ENCODE data around the gene SESN3. TPM values are rescaled to one million over a fixed set of nuclear protein-coding genes. Genes with fewer than 3 reads are reported as not detected.
"Not testable (repeated sequence)": the region's sequence is repeated elsewhere in the genome, so short reads cannot be mapped to it uniquely, and the experiment has no call there.

The SESN3 gene
- polyA plus RNA-seq, 1 donor from 2014 or later = 11.1 TPM

- no peaks in the 10 kb centered on the region for H4K20me1 ChIP-seq (ENCODE audit: insufficient read depth)
- TF ChIP-seq SMC3 (conservative IDR thresholded peaks at IDR 0.05; ENCODE audit: poor library complexity) (no peak), CTCF (IDR thresholded peaks at IDR 0.05; ENCODE audit: poor library complexity, severe bottlenecking) (no peak), REST (IDR thresholded peaks at IDR 0.05; ENCODE audit: borderline replicate concordance) (no peak), EP300 (conservative IDR thresholded peaks at IDR 0.05; ENCODE audit: poor library complexity, severe bottlenecking) (no peak), EZH2 (IDR thresholded peaks at IDR 0.05; ENCODE audit: borderline replicate concordance, insufficient read depth, low read length, poor library complexity, severe bottlenecking) (no peak), MXI1 (conservative IDR thresholded peaks at IDR 0.05; ENCODE audit: poor library complexity, severe bottlenecking) (no peak), POLR2AphosphoS5 (IDR thresholded peaks at IDR 0.05) (no peak), RAD21 (conservative IDR thresholded peaks at IDR 0.05) (no peak), TAF1 (IDR thresholded peaks at IDR 0.05; ENCODE audit: low read depth) (no peak)
- no peak overlapping the region for H3K4me2 ChIP-seq (ENCODE audit: low read length)
- no peak overlapping the region for H2AFZ ChIP-seq (ENCODE audit: low read depth, low read length)
- no peaks in the 10 kb centered on the region for H3F3A ChIP-seq (ENCODE audit: insufficient read depth, low read length, poor library complexity, severe bottlenecking)
- H3K36me3 ChIP-seq (ENCODE audit: insufficient read depth, low read length) = no peaks in the 10 kb centered on the region
- no peaks in the 10 kb centered on the region for H3K9me2 ChIP-seq (ENCODE audit: insufficient read depth, low read length)
- H3K27ac ChIP-seq (ENCODE audit: low read length) = no peak overlapping the region
- H3K79me2 ChIP-seq (replicated peaks; ENCODE audit: insufficient read depth, low read length) = no peaks in the 10 kb centered on the region
- H3K9me3 ChIP-seq (ENCODE audit: low read length) = no peaks in the 10 kb centered on the region
- H3K9ac ChIP-seq (ENCODE audit: low read length) = no peak overlapping the region
- H3K27me3 ChIP-seq (ENCODE audit: insufficient read depth, low read depth, low read length) = no peaks in the 10 kb centered on the region
- H3K4me3 ChIP-seq (ENCODE audit: low read length) = no peak overlapping the region
Measured at GRCh38 chr11:95137299-95137698, 93.7 kb downstream of the SESN3 start.

GRCh38 chr11:95136747-95137146 is 94.3 kb downstream of the SESN3 start:
- not testable (repeated sequence) for H3K9ac ChIP-seq (ENCODE audit: low read length); H3K27ac ChIP-seq (ENCODE audit: low read length); H3K36me3 ChIP-seq (ENCODE audit: insufficient read depth, low read length); H3F3A ChIP-seq (ENCODE audit: insufficient read depth, low read length, poor library complexity, severe bottlenecking); H3K9me2 ChIP-seq (ENCODE audit: insufficient read depth, low read length); H3K4me2 ChIP-seq (ENCODE audit: low read length); H3K4me3 ChIP-seq (ENCODE audit: low read length); H3K27me3 ChIP-seq (ENCODE audit: insufficient read depth, low read depth, low read length); H3K79me2 ChIP-seq (replicated peaks; ENCODE audit: insufficient read depth, low read length); H4K20me1 ChIP-seq (ENCODE audit: insufficient read depth); H3K9me3 ChIP-seq (ENCODE audit: low read length); H2AFZ ChIP-seq (ENCODE audit: low read depth, low read length)

GRCh38 chr11:95135880-95136279 is 95.1 kb downstream of the SESN3 start:
- Histone ChIP-seq H3K36me3 (ENCODE audit: insufficient read depth, low read length) (no peaks in the 10 kb centered on the region), H3K9ac (ENCODE audit: low read length) (no peak overlapping the region), H3K27ac (ENCODE audit: low read length) (no peak overlapping the region), H3F3A (ENCODE audit: insufficient read depth, low read length, poor library complexity, severe bottlenecking) (no peaks in the 10 kb centered on the region), H3K9me3 (ENCODE audit: low read length) (no peaks in the 10 kb centered on the region), H3K9me2 (ENCODE audit: insufficient read depth, low read length) (no peaks in the 10 kb centered on the region), H3K4me3 (ENCODE audit: low read length) (no peak overlapping the region), H3K27me3 (ENCODE audit: insufficient read depth, low read depth, low read length) (no peaks in the 10 kb centered on the region), H2AFZ (ENCODE audit: low read depth, low read length) (no peak overlapping the region), H3K79me2 (replicated peaks; ENCODE audit: insufficient read depth, low read length) (no peaks in the 10 kb centered on the region), H3K4me2 (ENCODE audit: low read length) (no peak overlapping the region), H4K20me1 (ENCODE audit: insufficient read depth) (no peaks in the 10 kb centered on the region)
- TF ChIP-seq EP300 (conservative IDR thresholded peaks at IDR 0.05; ENCODE audit: poor library complexity, severe bottlenecking) = no peak
- no peak for TF ChIP-seq SMC3 (conservative IDR thresholded peaks at IDR 0.05; ENCODE audit: poor library complexity)
- TF ChIP-seq EZH2 (IDR thresholded peaks at IDR 0.05; ENCODE audit: borderline replicate concordance, insufficient read depth, low read length, poor library complexity, severe bottlenecking) = no peak
- TF ChIP-seq CTCF (IDR thresholded peaks at IDR 0.05; ENCODE audit: poor library complexity, severe bottlenecking) = no peak
- no peak for TF ChIP-seq MXI1 (conservative IDR thresholded peaks at IDR 0.05; ENCODE audit: poor library complexity, severe bottlenecking)
- no peak for TF ChIP-seq TAF1 (IDR thresholded peaks at IDR 0.05; ENCODE audit: low read depth)
- no peak for TF ChIP-seq REST (IDR thresholded peaks at IDR 0.05; ENCODE audit: borderline replicate concordance)
- no peak for TF ChIP-seq RAD21 (conservative IDR thresholded peaks at IDR 0.05)
- TF ChIP-seq POLR2AphosphoS5 (IDR thresholded peaks at IDR 0.05) = no peak
